Smooth muscle cell (in vitro differentiated cells): ENCODE results near the gene GNB1. TPM values are rescaled to one million over a fixed set of nuclear protein-coding genes. Genes with fewer than 3 reads are reported as not detected.
A peak's percentile ranks its signal among the peaks of the same experiment; 100 is the strongest.

Source experiments
- DNase-seq: peaks from one replicate; lab custom pipeline; 2025; ENCODE audit not compliant: unreplicated experiment; lab: John Stamatoyannopoulos, UW
- H2AFZ ChIP-seq: fragments of 200-600 bp; sonication (generic); 2 replicates; pipeline ENCODE4 v1.6.0; 2016; ENCODE audit warnings: antibody characterized with exemption, low read depth, mild to moderate bottlenecking
- H3F3A ChIP-seq: fragments of 200-600 bp; sonication (generic); 2 replicates; pipeline ENCODE4 v1.6.0; 2017; ENCODE audit warnings: antibody characterized with exemption, low read depth
- H3K27ac ChIP-seq: fragments of 200-600 bp; sonication (generic); 2 replicates; pipeline ENCODE4 v1.5.1; 2016; ENCODE audit warnings: low read depth, mild to moderate bottlenecking
- H3K27me3 ChIP-seq: fragments of 200-600 bp; sonication (generic); 2 replicates; pipeline ENCODE4 v1.6.1; 2016; ENCODE audit warnings: low read depth, mild to moderate bottlenecking
- H3K36me3 ChIP-seq: fragments of 200-600 bp; sonication (generic); 2 replicates; pipeline ENCODE4 v1.5.1; 2016; ENCODE audit warnings: low read depth
- H3K4me1 ChIP-seq: fragments of 200-600 bp; sonication (generic); 2 replicates; pipeline ENCODE4 v1.5.1; 2016; ENCODE audit warnings: low read depth
- H3K4me2 ChIP-seq: fragments of 200-600 bp; sonication (generic); 2 replicates; pipeline ENCODE4 v1.6.0; 2016; ENCODE audit warnings: mild to moderate bottlenecking
- H3K4me3 ChIP-seq: fragments of 200-600 bp; sonication (generic); 2 replicates; pipeline ENCODE4 v1.5.1; 2016; ENCODE audit warnings: mild to moderate bottlenecking
- H3K79me2 ChIP-seq: fragments of 200-600 bp; sonication (generic); 2 replicates; pipeline ENCODE4 v1.6.0; 2016; ENCODE audit warnings: low read depth, mild to moderate bottlenecking
- H3K9ac ChIP-seq: fragments of 200-600 bp; sonication (generic); 2 replicates; pipeline ENCODE4 v1.6.0; 2016; ENCODE audit warnings: low read depth
- H3K9me3 ChIP-seq: fragments of 200-600 bp; sonication (generic); replicated peaks from 2 replicates; pipeline ENCODE4 v1.5.1; 2016; ENCODE audit warnings: low read depth
- H4K20me1 ChIP-seq: fragments of 200-600 bp; sonication (generic); 2 replicates; pipeline ENCODE4 v1.6.0; 2016; ENCODE audit warnings: low read depth
- CTCF ChIP-seq: fragments of 200-600 bp; sonication (generic); IDR thresholded peaks from 2 replicates; pipeline ENCODE4 v1.5.1; 2017; ENCODE audit warnings: borderline replicate concordance, mild to moderate bottlenecking, antibody characterized with exemption; ENCODE audit not compliant: insufficient read depth, poor library complexity, severe bottlenecking
- WGBS: methylation state at CpG from one replicate; pipeline ENCODE4 v1.1.7; 2016; ENCODE audit warnings: low lambda C conversion rate; 5-methylcytosine and 5-hydroxymethylcytosine counted together
- polyA plus RNA-seq: library from polyadenylated mRNA; unstranded; fragments of >200 nt; fragmentation: Nextera tagmentation; extraction: Ambion mirVana; gene quantifications from 2 replicates; pipeline ENCODE4 v1.2.1, GENCODE V29; 2016
- total RNA-seq: library from RNA; depleted of rRNA; stranded (reverse); fragments of >200 nt; gene quantifications from 2 replicates; pipeline ENCODE4 v1.2.3, GENCODE V29; 2014

Gene GNB1
- total and polyA plus RNA-seq, 2 experiments from 2014 or later = 208 to 293 TPM

GRCh38 chr1:1806890-1807289 is 84.0 kb downstream of the GNB1 start:
- Histone ChIP-seq H3K4me3 (no peak overlapping the region), H3K27ac (peak overlapping the region; percentile 47), H3K27me3 (no peaks in the 10 kb centered on the region), H3K9me3 (no peaks in the 10 kb centered on the region), H3K79me2 (peaks cover 88% of the 10 kb centered on the region), H2AFZ (no peak overlapping the region), H3K4me1 (no peaks in the 10 kb centered on the region), H4K20me1 (peaks cover 98% of the 10 kb centered on the region), H3K4me2 (no peak overlapping the region), H3F3A (peaks cover 15% of the 10 kb centered on the region), H3K9ac (no peak overlapping the region), H3K36me3 (peaks cover 24% of the 10 kb centered on the region)
- DNase-seq = no peak
- TF ChIP-seq CTCF = no peak
- 91% methylated on average over 2 of the region's 2 CpGs for WGBS

GRCh38 chr1:1804301-1804700 is 86.6 kb downstream of the GNB1 start:
- no peak overlapping the region for H3K4me3 ChIP-seq
- H3K9ac ChIP-seq = no peak overlapping the region
- H3K36me3 ChIP-seq = peaks cover 24% of the 10 kb centered on the region
- DNase-seq = no peak
- H3K4me2 ChIP-seq = no peak overlapping the region
- H3K27ac ChIP-seq = no peak overlapping the region
- peaks cover 100% of the 10 kb centered on the region for H4K20me1 ChIP-seq
- H3K9me3 ChIP-seq = no peaks in the 10 kb centered on the region
- TF ChIP-seq CTCF = no peak
- H3F3A ChIP-seq = peaks cover 14% of the 10 kb centered on the region
- over 99% methylated on average over 8 of the region's 8 CpGs for WGBS
- H3K4me1 ChIP-seq = no peaks in the 10 kb centered on the region
- H2AFZ ChIP-seq = no peak overlapping the region
- peaks cover 90% of the 10 kb centered on the region for H3K79me2 ChIP-seq
- no peaks in the 10 kb centered on the region for H3K27me3 ChIP-seq

- H3K27me3 ChIP-seq = no peaks in the 10 kb centered on the region
- no peak overlapping the region for H3K4me2 ChIP-seq
- no peaks in the 10 kb centered on the region for H3K4me1 ChIP-seq
- peaks cover 16% of the 10 kb centered on the region for H3F3A ChIP-seq
- no peak overlapping the region for H3K9ac ChIP-seq
- peaks cover 24% of the 10 kb centered on the region for H3K36me3 ChIP-seq
- H3K9me3 ChIP-seq = no peaks in the 10 kb centered on the region
- no peak overlapping the region for H3K27ac ChIP-seq
- peaks cover 98% of the 10 kb centered on the region for H4K20me1 ChIP-seq
- H3K4me3 ChIP-seq = no peak overlapping the region
- no peak for TF ChIP-seq CTCF
- DNase-seq = no peak
- peaks cover 80% of the 10 kb centered on the region for H3K79me2 ChIP-seq
- H2AFZ ChIP-seq = no peak overlapping the region
- WGBS = 96% methylated on average over 1 of the region's 1 CpG
Observed at GRCh38 chr1:1802871-1803270, 88.0 kb downstream of the GNB1 start.

GRCh38 chr1:1799716-1800115 is 91.2 kb downstream of the GNB1 start:
- Histone ChIP-seq H3K4me1 (no peaks in the 10 kb centered on the region), H3K4me2 (no peak overlapping the region), H3K36me3 (peaks cover 17% of the 10 kb centered on the region), H3K4me3 (no peak overlapping the region), H3K9me3 (no peaks in the 10 kb centered on the region), H4K20me1 (peaks cover 98% of the 10 kb centered on the region), H3F3A (peaks cover 6% of the 10 kb centered on the region), H3K27ac (no peak overlapping the region), H2AFZ (no peak overlapping the region), H3K27me3 (no peaks in the 10 kb centered on the region), H3K79me2 (peaks cover 82% of the 10 kb centered on the region), H3K9ac (no peak overlapping the region)
- TF ChIP-seq CTCF = no peak
- 83% methylated on average over 5 of the region's 5 CpGs for WGBS
- no peak for DNase-seq
